Peyer's patch (tissue), 4 donors: ENCODE data around the gene GFOD1.

Experiments used
- POLR2A ChIP-seq, 2 donors: fragments of 450-650 bp; IDR thresholded peaks; one replicate each; pipeline ENCODE4 v1.5.1; 2017; ENCODE audit warnings: antibody characterized with exemption in 2 of 2, mild to moderate bottlenecking in 2 of 2, moderate library complexity in 2 of 2
- TF ChIP-seq, protein P1 (sequence below), 6 experiments: fragments of 450-650 bp in 4 of 6; fragments of 200-600 bp in 2 of 6; sonication (generic) in 1 of 6; IDR thresholded peaks; one replicate each; pipeline ENCODE4 v1.5.1; 2017 to 2019; ENCODE audit warnings: antibody characterized with exemption in 6 of 6, mild to moderate bottlenecking in 3 of 6, moderate library complexity in 1 of 6

DNA sequence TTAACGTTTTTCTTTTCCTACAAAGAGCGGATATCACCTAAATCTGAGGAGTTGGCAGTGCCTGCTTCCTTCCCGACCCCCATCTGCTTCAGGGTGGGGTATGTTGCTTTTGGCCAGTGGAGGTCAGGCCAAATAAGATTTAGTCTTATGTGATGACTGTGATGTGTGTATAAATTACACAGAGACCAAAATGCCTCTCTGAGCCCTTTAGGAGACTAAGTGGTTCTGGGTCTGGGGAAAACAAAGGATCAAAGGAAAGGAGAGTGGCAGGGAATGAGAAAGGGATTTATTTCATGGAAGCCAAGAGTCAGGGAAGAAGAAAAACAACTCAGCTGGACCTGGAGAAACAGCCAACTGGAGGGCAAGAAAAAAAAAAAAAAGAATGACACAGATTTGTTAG lies 120.0 kb downstream of the GFOD1 start:
- TF ChIP-seq, protein P1, sequence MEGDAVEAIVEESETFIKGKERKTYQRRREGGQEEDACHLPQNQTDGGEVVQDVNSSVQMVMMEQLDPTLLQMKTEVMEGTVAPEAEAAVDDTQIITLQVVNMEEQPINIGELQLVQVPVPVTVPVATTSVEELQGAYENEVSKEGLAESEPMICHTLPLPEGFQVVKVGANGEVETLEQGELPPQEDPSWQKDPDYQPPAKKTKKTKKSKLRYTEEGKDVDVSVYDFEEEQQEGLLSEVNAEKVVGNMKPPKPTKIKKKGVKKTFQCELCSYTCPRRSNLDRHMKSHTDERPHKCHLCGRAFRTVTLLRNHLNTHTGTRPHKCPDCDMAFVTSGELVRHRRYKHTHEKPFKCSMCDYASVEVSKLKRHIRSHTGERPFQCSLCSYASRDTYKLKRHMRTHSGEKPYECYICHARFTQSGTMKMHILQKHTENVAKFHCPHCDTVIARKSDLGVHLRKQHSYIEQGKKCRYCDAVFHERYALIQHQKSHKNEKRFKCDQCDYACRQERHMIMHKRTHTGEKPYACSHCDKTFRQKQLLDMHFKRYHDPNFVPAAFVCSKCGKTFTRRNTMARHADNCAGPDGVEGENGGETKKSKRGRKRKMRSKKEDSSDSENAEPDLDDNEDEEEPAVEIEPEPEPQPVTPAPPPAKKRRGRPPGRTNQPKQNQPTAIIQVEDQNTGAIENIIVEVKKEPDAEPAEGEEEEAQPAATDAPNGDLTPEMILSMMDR (IDR thresholded peaks at IDR 0.05): no peak
- TF ChIP-seq POLR2A (IDR thresholded peaks at IDR 0.05): no peak
